Memory B cell (primary cell): ENCODE data around the gene TBCK.

Source experiments
- ATAC-seq: fragments of 150-1000 bp; cut with Tn5 transposase; 2 replicates; pipeline ENCODE4 v1.10.0; 2021; ENCODE audit warnings: low read depth, mild to moderate bottlenecking, moderate library complexity
- DNase-seq, 2 donors: peaks; one replicate each; pipeline ENCODE4 v3.0.0; 2022; ENCODE audit warnings: low spot score in 2 of 2
- H3K27ac Mint-ChIP-seq: one replicate; pipeline ENCODE4 v1.8.0; 2022; ENCODE audit warnings: mild to moderate bottlenecking, moderate library complexity, mixed read lengths
- H3K27me3 Mint-ChIP-seq: one replicate; pipeline ENCODE4 v1.8.0; 2022; ENCODE audit warnings: mixed read lengths
- H3K36me3 Mint-ChIP-seq: one replicate; pipeline ENCODE4 v1.8.0; 2022; ENCODE audit warnings: mild to moderate bottlenecking, mixed read lengths
- H3K4me1 Mint-ChIP-seq: one replicate; pipeline ENCODE4 v1.8.0; 2022; ENCODE audit warnings: mixed read lengths
- H3K4me3 Mint-ChIP-seq: one replicate; pipeline ENCODE4 v1.8.0; 2022; ENCODE audit warnings: mild to moderate bottlenecking, moderate library complexity, mixed read lengths
- H3K9me3 Mint-ChIP-seq: one replicate; pipeline ENCODE4 v1.8.0; 2022; ENCODE audit warnings: mixed read lengths

Gene TBCK

DNA sequence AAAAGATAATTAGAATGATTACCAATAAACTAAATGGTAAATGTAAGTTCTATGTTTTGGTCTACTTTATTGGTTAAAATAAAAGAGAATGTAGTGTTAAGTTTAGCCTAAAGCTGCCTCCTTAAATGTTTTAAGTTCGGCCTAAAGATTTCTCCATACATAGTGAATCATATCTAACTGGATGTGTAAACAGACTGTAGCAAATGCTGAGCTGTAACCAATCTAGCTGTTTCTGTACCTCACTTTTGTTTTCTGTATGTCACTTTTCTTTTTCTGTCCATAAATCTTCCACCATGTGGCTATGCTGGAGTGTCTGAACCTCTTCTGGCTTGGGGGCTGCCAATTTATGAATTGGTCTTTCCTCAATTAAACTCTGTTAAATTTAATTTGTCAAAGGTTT, 121.2 kb downstream of the TBCK start:
- Mint-ChIP-seq H3K4me3 (no peak overlapping the region), H3K9me3 (no peaks in the 10 kb centered on the region), H3K27ac (no peak overlapping the region), H3K36me3 (peaks cover 29% of the 10 kb centered on the region), H3K4me1 (no peaks in the 10 kb centered on the region), H3K27me3 (no peaks in the 10 kb centered on the region)
- DNase-seq: no peak
- no peak for ATAC-seq

DNA sequence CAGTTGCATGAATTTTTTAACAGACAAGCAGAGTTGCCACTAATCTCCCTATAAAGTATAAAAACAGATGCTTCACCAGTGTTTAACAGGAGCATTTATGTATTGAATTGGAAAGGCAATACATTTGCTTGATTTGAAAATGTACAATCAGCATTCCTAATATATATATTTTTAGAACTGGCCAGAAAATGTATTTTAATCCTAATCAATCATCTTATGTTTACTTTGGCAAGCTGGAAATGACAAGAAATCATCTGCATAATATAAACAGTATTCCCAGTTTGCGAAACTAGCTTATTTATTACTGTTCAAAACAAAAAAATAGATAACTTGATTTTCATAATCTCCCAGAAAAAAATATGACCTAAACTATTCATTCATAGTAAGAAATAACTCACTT, 123.9 kb downstream of the TBCK start:
- Mint-ChIP-seq H3K27me3 (no peaks in the 10 kb centered on the region), H3K36me3 (peaks cover 34% of the 10 kb centered on the region), H3K4me1 (no peaks in the 10 kb centered on the region), H3K27ac (no peak overlapping the region), H3K4me3 (no peak overlapping the region), H3K9me3 (no peaks in the 10 kb centered on the region)
- no peak for DNase-seq
- ATAC-seq: no peak

DNA sequence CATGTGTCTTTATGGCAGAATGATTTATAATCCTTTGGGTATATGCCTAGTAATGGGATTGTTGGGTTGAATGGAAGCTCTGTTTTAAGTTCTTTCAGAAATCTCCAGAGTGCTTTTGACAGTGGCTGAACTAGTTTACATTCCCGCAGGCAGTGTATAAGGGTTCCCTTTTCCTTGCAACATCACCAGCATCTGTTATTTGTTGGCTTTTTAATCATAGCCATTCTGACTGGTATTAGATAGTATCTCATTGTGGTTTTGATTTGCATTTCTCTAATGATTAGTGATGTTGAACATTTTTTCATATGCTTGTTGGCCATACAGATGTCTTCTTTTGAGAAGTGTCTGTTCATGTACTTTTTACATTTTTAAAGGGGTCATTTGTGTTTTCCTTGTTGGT, 129.8 kb downstream of the TBCK start:
- Mint-ChIP-seq H3K27me3 (no peaks in the 10 kb centered on the region), H3K9me3 (peaks cover 2% of the 10 kb centered on the region), H3K4me1 (no peaks in the 10 kb centered on the region), H3K4me3 (no peak overlapping the region), H3K36me3 (peaks cover 41% of the 10 kb centered on the region), H3K27ac (no peak overlapping the region)
- no peak for DNase-seq
- no peak for ATAC-seq

DNA sequence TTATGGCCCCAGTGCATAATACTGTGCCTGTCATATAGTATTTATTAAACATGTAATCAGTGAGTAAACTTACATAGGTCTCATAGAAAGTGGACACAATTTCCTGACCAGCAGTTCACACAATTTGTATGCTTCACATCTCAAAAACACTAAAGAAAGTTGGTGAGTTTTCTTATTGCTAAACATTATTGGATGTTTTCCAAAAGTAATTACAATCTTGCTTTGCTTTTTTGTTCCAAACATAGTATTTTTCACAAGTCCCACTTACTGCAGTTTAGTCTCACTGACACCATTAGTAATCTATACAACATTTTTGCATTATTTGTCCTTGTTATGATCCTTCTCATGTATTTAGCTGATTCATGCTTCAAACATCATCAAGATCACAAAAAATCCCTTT, 132.5 kb downstream of the TBCK start:
- Mint-ChIP-seq H3K36me3 (peaks cover 32% of the 10 kb centered on the region), H3K4me3 (no peak overlapping the region), H3K27ac (no peak overlapping the region), H3K9me3 (peaks cover 6% of the 10 kb centered on the region), H3K27me3 (no peaks in the 10 kb centered on the region), H3K4me1 (no peaks in the 10 kb centered on the region)
- no peak for ATAC-seq
- DNase-seq: no peak

DNA sequence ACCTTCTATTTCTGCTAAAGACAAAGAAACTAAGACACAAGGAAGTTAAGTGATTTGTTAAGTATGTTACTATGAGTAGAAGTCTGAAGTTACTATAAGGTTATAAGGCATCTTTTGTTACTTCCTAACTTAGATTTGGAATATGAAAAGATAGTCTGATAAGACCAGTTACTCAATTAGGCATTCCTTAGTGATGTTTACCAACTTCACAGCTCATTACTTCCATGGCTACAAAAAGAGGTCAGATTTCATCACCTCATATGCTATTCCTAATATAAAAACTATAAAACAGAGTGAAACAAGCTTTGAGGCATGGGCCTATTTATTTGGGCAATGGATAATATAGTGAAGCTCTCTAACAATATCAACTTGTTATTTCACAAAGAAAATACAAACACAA, 143.1 kb downstream of the TBCK start:
- Mint-ChIP-seq H3K27me3 (no peaks in the 10 kb centered on the region), H3K9me3 (no peaks in the 10 kb centered on the region), H3K36me3 (peaks cover 17% of the 10 kb centered on the region), H3K27ac (no peak overlapping the region), H3K4me1 (no peaks in the 10 kb centered on the region), H3K4me3 (no peak overlapping the region)
- DNase-seq (no peak), ATAC-seq (no peak)

DNA sequence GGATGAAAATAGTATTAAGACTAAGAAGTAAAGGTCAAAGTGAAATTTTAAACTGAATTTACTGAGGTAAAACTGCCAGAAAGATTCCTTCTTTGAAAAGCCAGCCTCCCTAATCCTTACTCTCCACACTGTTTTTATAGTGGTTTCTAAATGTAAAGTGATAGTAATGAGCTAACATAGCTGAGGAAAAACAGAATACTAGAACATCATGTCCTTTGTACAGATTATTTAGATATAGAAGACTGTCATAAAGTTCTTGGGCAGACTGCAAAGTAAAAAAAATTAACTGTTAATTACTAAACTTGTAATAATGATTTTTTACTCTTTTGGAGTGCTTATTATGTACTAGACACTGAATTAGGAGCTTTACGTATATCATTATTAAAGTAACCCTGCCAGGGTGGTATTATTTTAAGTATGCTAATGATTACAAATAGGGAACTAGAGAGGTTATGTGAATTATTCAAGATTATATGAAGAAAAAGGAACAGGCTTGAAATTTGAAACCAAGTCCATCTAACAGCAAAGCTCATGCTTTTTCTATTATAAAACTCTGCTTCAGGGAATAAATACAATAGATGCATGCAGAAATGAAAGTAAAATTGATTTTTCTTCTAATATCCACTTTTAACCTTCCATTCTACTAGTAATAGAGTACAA, 150.5 kb downstream of the TBCK start:
- no peak for ATAC-seq
- DNase-seq: no peak
- Mint-ChIP-seq H3K36me3 (peaks cover 42% of the 10 kb centered on the region), H3K27ac (no peak overlapping the region), H3K4me3 (no peak overlapping the region), H3K4me1 (peaks cover 3% of the 10 kb centered on the region), H3K9me3 (peaks cover 5% of the 10 kb centered on the region), H3K27me3 (no peaks in the 10 kb centered on the region)

DNA sequence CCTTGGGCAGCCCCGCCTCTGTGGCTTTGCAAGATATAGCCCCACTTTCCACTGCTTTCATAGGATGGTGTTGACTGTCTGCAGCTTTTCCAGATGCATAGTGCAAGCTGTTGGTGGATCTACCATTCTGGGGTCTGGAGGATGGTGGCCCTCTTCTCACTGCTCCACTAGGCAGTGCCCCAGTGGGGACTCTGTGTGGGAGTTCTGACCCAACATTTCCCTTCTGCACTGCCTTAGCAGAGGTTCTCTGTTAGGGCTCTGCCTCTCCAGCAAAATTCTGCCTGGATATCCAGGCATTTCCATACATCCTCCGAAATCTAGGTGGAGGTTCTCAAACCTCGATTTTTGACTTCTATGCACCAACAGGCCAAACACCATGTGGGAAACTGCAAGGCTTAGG, 153.7 kb downstream of the TBCK start:
- Mint-ChIP-seq H3K36me3 (peaks cover 54% of the 10 kb centered on the region), H3K4me1 (peaks cover 3% of the 10 kb centered on the region), H3K27ac (no peak overlapping the region), H3K9me3 (peaks cover 5% of the 10 kb centered on the region), H3K4me3 (no peak overlapping the region), H3K27me3 (no peaks in the 10 kb centered on the region)
- ATAC-seq: no peak
- DNase-seq: no peak

DNA sequence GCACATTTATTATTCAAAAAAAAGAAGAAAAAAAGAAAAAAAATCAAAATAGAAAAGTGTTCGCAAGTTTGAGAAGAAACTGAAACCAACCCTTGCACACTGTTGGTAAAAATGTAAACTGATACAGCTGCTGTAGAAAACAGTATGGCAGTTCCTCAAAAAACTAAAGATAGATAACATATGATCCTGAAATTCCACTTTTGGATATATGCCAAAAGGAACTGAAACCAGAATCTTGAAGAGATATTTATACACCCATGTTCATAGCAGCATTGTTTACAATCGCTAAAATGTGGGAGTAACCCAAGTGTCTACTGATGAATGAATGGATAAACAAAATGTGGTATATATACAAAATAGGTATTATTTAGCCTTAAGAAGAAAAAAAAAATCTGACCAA, 155.4 kb downstream of the TBCK start:
- Mint-ChIP-seq H3K4me3 (no peak overlapping the region), H3K9me3 (peaks cover 6% of the 10 kb centered on the region), H3K27ac (no peak overlapping the region), H3K27me3 (no peaks in the 10 kb centered on the region), H3K4me1 (peaks cover 3% of the 10 kb centered on the region), H3K36me3 (peaks cover 59% of the 10 kb centered on the region)
- DNase-seq (no peak), ATAC-seq (no peak)

DNA sequence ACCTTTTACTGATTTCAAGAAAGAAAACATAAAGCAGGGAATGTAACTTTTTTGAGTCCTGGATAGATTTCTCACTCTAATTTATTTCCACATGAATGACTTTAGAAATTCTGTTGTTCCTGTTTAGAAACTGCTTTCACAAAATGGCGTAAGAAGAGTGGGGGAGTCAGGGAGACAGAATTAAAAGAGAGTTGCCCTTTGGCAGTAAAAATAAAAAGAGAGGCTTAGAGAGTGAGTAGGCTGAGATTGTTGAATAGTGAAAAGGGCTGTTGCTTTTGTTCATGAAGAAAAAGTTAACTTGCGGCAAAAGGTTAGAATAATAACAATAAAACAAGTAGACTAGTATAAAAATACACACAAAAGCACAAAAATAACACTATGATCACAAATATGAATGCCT, 166.1 kb downstream of the TBCK start:
- Mint-ChIP-seq H3K4me3 (no peak overlapping the region), H3K27ac (no peak overlapping the region), H3K27me3 (no peaks in the 10 kb centered on the region), H3K36me3 (peaks cover 55% of the 10 kb centered on the region), H3K9me3 (peaks cover 23% of the 10 kb centered on the region), H3K4me1 (no peaks in the 10 kb centered on the region)
- no peak for DNase-seq
- no peak for ATAC-seq

DNA sequence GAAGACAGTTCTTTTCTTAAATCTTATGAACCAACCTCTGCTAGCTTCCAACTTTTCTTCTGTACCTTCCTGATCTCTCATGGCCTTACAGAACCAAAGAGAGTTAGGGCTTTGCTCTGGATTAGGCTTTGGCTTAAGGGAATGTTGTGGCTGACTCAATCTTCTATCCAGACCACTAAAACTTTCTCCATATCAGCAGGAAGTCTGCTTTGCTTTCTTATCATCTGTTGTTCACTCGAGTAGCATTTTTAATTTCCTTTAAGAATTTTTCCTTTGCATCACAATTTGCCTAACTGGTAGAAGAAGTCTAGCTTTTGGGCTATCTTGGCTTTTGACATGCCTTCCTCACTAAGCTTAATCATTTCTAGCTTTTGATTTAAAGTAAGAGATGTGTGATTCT, 167.0 kb downstream of the TBCK start:
- H3K27ac Mint-ChIP-seq: no peak overlapping the region
- no peak overlapping the region for H3K4me3 Mint-ChIP-seq
- no peaks in the 10 kb centered on the region for H3K27me3 Mint-ChIP-seq
- DNase-seq (no peak), ATAC-seq (no peak)
- H3K36me3 Mint-ChIP-seq: peaks cover 52% of the 10 kb centered on the region
- no peaks in the 10 kb centered on the region for H3K4me1 Mint-ChIP-seq
- peaks cover 23% of the 10 kb centered on the region for H3K9me3 Mint-ChIP-seq

DNA sequence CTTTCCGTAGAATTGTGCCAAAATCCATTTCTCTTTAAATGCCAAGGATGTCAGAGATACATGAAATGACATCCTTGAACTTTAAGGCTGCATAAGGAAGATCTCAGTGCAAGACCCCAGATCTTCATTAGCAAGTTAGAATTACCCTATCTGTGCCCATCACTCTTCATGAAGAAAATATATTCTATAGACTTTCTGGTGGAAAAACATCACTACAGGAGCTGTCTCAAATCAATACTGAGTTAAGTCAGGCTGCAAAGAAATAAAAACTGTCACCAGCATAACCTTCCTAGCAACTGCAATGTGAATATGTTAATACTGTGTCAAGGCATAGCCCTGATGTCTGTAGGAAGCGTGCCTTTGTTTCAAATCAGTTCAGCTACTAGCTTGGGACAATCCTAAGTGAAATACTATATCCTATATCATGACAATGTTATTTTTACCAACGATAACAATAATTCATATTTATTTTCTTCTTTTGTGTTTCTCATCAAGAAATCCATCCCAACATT, 173.3 kb downstream of the TBCK start:
- DNase-seq: no peak
- Mint-ChIP-seq H3K4me1 (no peaks in the 10 kb centered on the region), H3K27ac (no peak overlapping the region), H3K27me3 (no peaks in the 10 kb centered on the region), H3K36me3 (peaks cover 26% of the 10 kb centered on the region), H3K9me3 (peaks cover 6% of the 10 kb centered on the region), H3K4me3 (no peak overlapping the region)
- no peak for ATAC-seq

DNA sequence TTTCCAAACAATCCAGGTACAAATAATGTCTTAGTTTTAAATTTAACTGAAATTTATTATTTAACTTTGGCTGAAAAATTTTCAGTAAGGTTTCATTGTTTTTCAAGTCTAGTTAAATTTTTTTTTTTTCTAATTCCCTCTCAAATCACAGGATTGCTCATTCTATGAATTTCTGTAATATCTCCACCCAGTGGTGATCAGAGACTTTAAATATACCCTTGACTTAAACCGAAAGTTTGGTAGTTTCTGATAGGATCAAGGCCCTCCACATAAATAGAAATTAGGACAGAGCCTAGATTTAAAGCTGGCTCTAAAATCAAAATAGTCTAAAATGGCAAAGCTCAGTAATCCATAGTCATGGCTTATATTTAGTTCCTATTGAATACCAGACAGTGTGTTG, 175.4 kb downstream of the TBCK start:
- ATAC-seq (no peak), DNase-seq (no peak)
- Mint-ChIP-seq H3K27me3 (no peaks in the 10 kb centered on the region), H3K36me3 (peaks cover 16% of the 10 kb centered on the region), H3K9me3 (no peaks in the 10 kb centered on the region), H3K27ac (no peak overlapping the region), H3K4me3 (no peak overlapping the region), H3K4me1 (no peaks in the 10 kb centered on the region)

DNA sequence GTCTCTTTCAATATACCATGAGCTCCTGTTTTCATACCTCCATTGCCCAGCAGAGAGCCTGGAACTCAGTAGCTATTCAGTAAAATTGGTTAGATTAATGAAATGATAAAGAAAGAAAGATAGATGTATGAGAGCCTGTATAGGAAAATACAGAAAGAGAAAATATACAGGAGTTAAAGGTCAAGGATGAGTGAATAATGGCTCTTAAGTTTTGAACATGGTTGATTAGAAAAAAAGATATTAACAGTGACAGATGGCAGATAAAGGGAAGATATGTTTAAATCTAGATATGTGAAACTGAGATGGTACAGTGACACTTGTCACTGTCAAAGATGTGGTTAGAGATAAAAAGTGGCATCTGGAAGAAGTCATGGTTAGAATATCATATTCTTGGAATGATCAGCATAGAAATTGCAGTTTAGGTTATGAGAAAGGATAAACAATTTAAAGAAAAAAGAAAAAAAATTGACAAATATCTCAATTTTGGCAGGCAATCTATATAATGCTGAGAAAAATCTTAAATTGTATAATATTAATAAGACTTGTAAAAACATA, 179.2 kb downstream of the TBCK start:
- peaks cover 2% of the 10 kb centered on the region for H3K9me3 Mint-ChIP-seq
- peaks cover 24% of the 10 kb centered on the region for H3K36me3 Mint-ChIP-seq
- ATAC-seq (no peak), DNase-seq (no peak)
- no peaks in the 10 kb centered on the region for H3K4me1 Mint-ChIP-seq
- no peak overlapping the region for H3K4me3 Mint-ChIP-seq
- H3K27ac Mint-ChIP-seq: no peak overlapping the region
- no peaks in the 10 kb centered on the region for H3K27me3 Mint-ChIP-seq

DNA sequence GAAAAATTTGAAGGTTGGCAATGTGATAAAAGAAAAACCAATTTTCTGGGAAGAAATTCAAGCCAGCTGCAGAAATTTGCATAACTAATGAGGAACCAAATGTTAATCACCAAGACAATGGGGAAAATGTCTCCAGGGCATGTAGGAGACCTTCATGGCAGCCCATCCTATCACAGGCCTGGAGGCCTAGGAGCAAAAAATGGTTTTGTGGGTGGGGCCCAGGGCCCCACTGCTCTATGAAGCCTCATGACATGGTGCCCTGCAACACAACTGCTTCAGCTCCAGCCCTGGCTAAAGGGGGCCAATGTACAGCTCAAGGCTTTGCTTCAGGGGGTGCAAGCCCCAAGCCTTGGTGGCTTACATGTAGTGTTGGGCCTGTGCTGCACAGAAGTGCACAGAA, 184.0 kb downstream of the TBCK start:
- no peak overlapping the region for H3K4me3 Mint-ChIP-seq
- no peak for DNase-seq
- H3K27ac Mint-ChIP-seq: no peak overlapping the region
- peaks cover 28% of the 10 kb centered on the region for H3K36me3 Mint-ChIP-seq
- ATAC-seq: no peak
- H3K4me1 Mint-ChIP-seq: peaks cover 2% of the 10 kb centered on the region
- no peaks in the 10 kb centered on the region for H3K27me3 Mint-ChIP-seq
- H3K9me3 Mint-ChIP-seq: peaks cover 6% of the 10 kb centered on the region

DNA sequence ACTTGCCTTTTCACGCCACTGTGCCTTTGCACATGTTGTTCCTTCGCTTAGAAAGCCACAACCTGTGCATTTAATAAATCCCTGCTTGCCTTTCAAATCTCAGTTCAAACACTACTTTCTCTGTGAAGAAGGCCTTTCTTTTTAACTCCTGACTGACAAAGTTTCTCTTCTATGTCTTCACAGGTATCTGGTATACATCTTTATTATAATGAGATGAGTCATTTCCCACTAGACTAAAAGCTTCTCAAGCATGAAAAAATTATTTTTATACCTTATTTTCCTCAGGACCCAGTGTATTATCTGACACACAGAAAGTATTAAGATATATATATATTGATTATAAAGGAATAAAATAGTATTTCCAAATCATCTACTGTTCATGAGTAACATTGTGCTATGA, 189.9 kb downstream of the TBCK start:
- no peak for ATAC-seq
- Mint-ChIP-seq H3K27me3 (no peaks in the 10 kb centered on the region), H3K36me3 (peaks cover 14% of the 10 kb centered on the region), H3K27ac (no peak overlapping the region), H3K9me3 (peaks cover 2% of the 10 kb centered on the region), H3K4me3 (no peak overlapping the region), H3K4me1 (peaks cover 5% of the 10 kb centered on the region)
- DNase-seq: no peak
